ENCODE data around the gene CSMD2.

Gene CSMD2

DNA sequence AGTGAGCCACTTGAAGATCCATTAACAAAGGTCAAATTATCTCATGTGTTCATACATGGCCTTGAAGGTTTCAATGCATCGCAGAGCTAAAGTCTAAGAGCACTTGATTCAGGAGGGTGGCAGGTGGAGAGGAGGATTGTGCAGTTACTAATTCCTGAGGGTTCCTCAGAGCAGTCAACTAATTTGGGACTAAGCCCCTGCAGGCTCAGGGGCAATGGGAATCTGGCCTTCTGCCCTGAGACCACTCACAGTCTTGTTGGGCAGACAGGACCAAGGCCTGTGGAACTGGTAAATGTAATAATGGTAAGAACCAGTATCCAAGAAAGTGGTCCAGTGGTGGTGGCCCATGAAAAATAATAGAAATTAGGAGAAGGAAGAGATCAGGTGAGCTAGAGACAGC, 428.5 kb downstream of the CSMD2 start:
- no peak for DNase-seq

GRCh38 chr1:33735624-33736023, 429.4 kb downstream of the CSMD2 start:
- peak; percentile 62 for DNase-seq

DNA sequence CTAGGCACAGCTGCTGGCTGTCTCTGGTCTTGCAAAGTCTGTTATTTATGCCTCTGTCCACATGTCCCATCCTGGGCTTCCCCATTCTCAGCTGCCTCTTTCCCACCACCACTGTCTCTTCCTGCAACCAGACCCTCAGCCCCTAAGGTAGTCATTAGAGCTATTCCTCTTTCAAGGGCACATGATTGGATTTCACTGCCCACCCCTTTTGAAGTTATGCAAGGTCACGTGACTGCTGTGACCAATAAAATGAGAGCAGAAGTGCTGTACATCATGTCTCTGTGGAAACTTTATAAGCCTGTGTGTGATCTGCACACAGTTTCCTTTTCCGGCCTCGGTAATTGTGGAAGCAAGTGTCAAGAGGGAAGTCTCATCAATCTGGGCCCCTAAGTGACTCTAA, 437.7 kb downstream of the CSMD2 start:
- DNase-seq, result no peak

GRCh38 chr1:33726274-33726804, 438.7 kb downstream of the CSMD2 start:
- no peak for DNase-seq

DNA sequence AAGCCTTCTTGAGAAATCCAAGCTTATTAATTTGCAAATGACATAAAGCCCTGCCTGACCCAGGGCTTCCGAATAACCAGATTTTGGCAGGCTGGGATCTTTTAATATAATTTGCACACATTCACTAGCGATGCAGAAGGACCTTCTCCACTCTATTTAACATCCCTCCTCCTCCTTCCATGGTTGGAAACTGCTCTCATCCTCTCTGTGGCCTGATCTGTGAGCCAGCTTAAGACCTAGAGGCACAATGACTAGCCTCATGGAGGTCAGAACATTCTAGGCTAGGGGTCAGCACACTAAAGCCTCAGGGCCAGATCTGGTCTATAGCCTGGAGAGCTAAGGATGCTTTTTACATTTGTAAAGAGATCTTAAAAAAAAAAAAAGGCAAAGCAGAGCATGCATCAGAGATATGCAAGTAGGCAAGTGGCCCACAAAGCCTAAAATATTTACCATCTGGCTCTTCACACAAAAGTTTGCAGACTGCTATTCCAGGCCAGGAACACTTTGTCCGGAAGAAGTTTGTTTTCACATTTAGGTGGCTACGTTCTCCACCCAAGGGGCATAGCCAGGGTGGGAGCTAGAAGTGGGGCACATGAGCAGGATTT, 439.4 kb downstream of the CSMD2 start:
- DNase-seq, result no peak

DNA sequence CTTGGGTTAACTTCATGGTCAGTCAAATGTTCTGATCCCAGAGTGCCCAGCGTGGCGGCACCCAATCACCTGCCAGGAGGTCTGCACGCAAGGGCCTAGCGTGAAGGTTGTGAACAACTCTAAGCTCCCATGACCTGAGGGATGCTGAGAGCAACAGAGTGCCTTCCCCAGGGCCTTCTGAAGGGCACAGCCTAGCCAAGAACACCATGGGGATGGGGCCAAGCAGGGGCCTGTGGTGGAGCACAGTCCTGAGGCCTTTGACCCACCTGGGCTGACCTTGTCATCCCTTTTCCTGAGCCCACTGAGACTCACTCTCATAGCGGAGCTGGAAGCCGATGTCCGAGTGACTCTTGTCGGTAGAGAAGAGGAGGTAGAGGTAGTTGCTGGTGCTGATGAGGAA, 440.0 kb downstream of the CSMD2 start:
- DNase-seq, result no peak

GRCh38 chr1:33724348-33724747, 440.7 kb downstream of the CSMD2 start:
- no peak for DNase-seq

GRCh38 chr1:33723251-33723650, 441.8 kb downstream of the CSMD2 start:
- DNase-seq, result no peak

- no peak for DNase-seq
These were observed 443.7 kb downstream of the CSMD2 start for GRCh38 chr1:33721301-33721815.

GRCh38 chr1:33719771-33720670, 445.0 kb downstream of the CSMD2 start:
- DNase-seq, result no peak

DNA sequence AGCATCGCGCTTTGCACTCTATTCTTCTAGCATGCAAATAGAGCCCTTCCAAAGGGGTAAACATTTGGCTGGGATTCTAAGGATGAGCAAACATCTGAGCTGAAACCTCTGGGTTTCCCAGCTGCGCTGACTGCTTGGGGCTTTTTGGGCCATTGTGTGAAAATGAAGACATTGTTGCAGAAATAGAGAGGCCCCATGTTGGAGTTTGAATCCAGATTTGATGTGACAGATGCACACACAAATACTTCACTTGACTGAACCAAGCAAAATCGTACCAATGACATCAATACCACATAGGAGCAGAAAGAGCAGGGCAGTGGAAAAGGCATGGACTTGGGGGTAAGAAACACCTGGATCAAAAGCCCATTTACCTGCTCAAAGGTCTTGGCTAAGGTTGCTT, 445.7 kb downstream of the CSMD2 start:
- DNase-seq, result no peak

DNA sequence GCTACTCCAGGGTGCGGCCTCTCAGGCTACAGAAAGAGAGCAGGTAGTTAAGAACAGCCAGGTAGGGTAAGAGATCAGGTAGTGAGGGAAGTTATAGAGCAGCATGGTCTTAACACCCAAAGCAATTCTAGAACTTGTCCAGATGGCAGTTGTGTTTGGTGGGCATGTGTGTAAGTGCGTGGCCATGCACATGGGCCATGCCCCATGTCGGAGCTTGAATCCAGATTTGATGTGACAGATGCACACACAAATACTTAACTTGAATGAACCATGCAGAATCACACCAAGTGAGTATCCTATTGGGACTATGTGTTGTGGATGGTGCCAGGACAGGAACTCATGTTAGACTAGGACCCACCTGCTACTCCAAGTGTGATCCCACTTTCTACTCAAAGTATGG, 446.8 kb downstream of the CSMD2 start:
- no peak for DNase-seq

GRCh38 chr1:33716976-33717688, 447.9 kb downstream of the CSMD2 start:
- DNase-seq, result no peak

- no peak for DNase-seq
These were observed 449.7 kb downstream of the CSMD2 start for GRCh38 chr1:33715195-33715811.

DNA sequence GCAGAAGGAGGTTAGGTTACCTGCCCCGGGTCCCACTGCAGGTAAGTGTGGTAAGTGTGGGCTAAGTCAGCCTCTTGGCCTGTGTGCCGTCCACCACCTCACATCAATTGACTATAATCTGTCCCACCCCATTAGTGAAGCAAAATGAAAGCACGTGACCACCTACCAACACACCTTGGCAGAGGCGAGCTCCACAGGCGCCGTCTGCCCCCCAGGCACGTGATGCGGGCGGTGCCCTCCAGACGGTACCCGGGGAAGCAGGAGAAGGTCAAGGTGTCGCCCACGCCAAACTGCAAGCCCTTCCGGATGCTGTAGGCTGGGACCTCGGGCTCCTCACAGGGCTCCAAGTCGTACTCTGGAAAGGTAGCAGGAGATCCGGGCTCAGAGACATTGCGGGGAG, 450.6 kb downstream of the CSMD2 start:
- DNase-seq, result no peak

DNA sequence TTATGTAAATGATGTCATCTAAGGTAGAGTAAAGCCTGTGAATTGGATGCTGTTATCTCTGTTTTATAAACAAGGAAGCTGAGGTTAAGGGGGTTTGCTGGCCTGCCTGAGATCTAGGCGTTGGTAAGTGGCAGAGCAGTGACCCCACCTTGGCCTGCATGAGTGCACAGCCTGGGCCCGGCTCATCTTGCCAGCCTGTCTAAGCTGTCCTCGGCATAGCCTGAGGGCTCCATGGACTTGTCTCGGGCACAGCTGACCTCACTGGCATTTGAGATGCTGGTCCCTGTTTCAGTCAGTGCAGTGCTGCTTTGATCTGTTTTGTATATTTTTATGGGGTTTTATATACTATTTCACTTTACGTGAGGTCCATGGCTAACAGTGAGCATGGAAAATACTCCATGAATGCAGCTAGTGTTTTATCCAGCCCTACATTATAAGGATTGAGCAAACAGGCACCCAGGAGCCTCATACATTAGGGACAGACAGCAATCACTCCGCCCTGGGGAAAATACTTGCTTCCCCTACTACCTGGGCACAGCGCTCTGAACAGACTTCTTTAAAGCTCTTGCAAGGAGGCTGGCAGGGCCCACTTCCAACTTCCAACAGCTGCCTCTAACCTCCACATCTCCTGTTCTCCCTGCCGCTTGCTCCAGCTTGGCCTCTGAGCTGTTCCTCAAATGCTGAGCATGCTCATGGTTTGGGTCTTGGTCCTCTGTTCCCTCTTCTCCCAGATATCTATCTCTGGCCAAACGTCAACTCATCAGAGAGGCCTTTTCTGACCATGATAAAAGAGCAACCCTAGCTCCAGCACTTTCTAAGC, 451.8 kb downstream of the CSMD2 start:
- no peak for DNase-seq

- DNase-seq, result no peak
These were observed 452.8 kb downstream of the CSMD2 start for GRCh38 chr1:33712186-33712585.

DNA sequence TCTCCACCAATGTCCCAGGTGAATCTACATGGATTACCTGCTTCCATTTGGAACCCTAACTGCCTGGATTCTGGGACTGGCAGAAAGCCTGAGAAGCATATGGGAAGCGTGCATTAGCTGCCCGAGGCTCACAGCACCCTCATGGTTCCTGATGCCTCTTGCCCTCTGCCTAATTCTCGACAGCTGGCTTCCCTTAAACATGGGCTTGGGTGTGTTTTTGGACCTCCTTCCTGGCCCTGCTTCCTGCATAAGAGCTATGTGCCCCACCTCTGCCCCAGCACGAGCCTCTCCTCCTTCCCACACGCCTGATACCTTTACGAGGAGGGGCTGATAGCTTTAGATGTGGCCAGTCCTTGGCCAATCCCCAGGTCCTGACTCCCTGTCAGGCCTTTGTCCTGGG, 453.5 kb downstream of the CSMD2 start:
- no peak for DNase-seq

DNA sequence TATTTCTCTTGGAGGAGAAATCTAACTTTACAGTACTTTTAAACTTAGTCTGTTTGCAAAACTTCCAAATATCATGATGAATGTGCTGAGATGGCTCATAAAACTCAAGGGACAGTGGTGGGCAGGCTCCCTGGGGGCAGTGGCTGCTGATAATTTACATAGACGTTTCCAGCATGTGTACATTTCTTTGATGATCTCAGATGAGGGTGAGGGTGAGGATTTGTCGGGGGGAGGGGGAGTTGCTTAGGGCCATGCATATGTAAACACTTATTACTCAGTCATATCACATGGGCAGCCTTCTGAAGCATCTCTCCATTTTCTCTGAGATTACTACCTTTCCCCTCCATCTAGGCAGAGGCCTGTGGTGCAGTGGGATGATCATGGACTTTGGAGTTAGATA, 454.1 kb downstream of the CSMD2 start:
- peak; percentile 91 for DNase-seq

GRCh38 chr1:33709783-33710718, 455.0 kb downstream of the CSMD2 start:
- no peak for DNase-seq
